Stimulated activated naive CD4-positive, alpha-beta T cell treated with Interleukin-2 at 50 U/mL for 16 hours (primary cell): ENCODE results near the gene FOXP1.

Experiments
- DNase-seq: peaks from one replicate; lab custom pipeline; 2025; lab: John Stamatoyannopoulos, UW

FOXP1 gene

DNA sequence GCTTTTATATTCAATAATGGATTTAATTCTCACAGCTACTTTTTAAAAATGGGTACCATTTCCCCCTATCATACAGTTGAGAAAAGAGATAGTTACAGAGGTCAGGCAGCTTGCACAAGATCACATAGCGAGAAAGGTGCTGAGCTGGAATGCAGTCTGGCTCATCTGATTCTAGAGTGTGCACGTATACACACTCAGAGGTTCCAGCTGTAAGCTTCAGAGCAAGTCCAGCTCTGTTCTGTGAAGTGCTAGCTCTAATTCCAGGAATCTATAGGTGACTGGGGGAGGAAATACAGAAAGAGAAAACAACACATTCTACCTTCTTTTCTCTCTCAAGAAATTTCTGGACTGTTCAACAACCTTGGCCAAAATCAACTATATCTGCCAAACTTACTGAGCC, 318.7 kb downstream of the FOXP1 start:
- DNase-seq = no peak

DNA sequence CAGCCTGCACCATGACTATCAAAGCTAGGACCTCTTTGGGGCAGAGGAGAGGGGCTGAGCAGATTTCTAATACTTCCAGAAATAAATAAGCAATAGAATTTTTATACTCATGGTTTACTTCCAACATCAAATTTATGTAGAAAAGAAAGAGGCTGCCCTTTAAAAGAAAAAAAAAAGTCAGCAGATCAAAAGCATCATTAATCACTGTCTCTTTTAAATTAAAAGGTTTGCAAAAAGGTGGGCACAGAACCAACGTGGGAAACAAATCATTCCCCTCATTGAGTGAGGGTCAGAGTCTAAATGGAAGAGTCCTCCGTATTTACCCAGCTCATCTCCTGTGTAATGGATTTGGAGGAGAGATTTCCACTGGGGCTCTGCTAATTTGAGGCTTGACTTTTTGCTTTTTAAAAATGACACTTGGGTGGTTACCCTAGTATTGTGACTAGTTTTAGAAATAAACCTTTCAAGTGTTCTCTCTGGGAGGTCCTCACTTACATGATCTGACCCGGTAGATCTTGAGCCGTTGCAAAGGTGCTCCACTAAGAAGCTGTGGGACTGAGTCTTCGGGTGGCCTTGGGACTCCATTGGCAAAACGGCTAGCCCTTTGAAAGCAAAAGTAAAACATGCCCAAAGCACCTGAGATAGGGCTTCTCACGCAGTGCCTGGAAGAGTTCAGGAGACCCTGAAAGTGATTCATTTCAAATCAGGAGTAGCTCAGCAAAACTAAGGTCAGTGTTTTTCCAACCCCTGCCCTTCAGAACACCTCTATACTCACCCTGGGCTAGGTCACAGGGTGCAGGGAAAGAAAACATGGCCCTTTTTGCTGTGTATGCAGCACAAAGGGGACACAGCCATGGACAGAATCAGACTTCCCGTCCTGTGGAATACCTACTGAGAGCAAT, 320.9 kb downstream of the FOXP1 start:
- DNase-seq = no peak

DNA sequence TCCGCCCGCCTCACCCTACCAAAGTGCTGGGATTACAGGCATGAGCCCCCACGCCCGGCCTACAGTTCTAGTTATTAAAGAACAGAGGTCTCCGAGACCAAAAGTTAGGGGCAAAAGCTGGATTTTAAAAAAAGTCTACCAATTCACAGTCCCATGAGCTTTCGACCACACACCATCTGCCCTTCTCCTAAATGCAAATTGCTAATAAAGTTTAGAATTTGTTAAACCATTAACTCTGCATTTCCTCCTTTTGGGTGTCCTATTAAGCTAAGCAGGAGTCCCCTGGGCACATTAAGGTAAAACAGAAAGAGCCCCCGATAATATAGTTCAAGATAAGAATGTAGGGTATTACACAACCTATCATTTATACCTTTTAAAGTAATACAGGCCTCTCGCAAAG, 322.7 kb downstream of the FOXP1 start:
- DNase-seq = no peak

DNA sequence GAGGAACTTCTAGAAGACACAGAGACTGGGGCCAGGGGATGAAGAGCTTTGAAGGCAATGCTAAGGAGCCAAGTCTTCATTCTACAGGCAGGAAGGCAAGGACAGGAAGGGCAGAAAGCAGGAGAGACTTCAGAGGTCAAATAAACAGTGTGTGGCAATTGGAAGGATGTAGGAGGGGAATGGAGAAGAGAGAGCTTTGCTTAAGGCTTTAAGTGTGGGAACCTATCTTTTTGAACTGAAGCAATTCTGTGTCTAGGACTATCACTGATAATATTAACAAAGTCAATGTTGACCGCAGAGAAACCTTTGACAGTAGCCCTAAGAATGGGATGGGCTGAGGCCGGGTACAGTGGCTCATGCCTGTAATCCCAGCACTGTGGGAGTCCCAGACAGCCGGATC, 325.0 kb downstream of the FOXP1 start:
- DNase-seq = no peak

DNA sequence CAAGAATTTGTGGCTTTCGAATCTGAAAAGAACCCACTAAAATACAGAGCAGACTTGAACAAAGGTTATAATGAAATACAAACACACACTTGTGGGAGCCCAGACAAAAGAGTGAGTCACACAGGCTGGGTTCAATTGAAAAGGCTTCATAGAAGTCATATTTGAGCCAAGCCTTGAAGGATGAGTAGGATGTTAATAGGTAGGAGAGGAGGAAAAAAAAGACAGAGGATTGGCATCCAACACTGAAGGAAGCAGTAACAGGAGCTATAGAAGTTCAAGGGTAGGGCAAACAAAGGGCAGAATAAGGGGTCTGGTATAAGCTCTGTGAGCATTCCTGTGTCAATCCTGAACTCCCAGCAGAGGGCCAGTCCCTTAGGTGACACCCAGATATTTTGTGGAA, 325.4 kb downstream of the FOXP1 start:
- no peak for DNase-seq

DNA sequence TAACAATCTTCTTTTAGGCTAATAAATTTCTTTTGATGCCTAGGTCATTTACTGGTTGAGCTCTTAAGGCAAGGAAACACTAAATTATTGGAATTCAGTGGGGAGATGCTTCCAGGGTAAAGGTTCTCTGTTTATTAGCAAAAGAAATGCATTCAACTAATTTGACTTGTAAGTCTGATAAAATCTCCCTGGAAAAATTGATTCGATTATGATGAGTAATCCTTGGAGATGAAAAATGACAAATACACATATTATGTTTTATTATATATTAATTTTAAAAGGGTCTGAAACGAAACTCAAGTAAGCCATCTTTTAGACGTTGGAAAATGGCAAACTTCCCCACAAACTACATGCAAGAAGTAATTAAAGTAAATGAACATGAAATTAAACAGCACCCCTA, 328.0 kb downstream of the FOXP1 start:
- DNase-seq = no peak

DNA sequence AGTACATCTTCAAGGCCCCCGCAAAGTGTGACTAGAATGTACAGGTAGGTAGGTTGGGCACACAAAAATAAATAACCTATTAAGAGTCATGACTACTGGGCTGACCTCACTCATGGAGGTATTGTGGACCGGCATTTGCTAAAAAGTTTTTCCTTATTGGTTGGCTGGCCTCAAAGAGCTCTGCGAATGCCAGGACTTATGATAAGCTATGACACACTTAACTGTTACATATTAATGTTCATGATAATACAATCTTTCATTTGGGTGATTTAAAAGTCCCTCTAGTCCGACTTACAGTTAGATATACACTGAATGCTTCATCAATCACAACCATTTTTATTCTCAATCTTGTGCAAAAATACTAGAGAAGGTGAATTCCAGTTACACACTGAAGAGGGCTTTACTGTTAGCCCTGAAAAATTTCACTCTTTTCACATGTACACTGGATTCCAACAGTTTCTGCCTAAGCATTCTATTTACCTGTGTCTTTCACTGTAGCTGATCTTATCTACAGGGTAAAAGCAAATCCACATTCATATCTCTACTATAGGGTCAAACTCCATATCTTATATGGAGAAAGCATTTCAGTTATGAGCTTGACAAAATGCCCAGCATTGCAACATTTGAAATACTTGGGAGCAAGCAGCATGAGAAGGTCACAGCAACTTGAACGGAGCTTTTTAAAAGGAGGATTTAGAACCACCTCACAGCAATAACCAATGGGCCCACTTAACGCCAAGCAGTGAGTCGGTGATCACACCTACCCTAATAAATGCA, 329.1 kb downstream of the FOXP1 start:
- no peak for DNase-seq

DNA sequence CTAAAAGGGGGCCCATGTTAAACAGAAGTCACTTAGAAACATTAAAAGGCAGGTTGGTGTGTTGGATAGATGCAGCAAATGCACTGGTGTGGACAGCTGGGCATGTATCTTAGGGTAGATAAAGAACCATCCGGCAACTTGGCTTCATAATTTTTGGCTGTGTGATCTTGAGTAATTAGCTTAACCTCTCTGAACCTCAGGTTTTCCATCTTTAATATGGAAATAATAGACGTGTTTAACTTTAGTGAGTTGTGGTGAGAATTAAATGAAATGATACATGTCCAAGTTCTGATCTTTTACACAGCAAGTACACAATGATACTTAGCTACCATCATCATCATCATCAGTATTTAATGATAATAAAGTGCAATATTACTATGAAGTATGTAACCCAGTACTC, 330.4 kb downstream of the FOXP1 start:
- DNase-seq = no peak

DNA sequence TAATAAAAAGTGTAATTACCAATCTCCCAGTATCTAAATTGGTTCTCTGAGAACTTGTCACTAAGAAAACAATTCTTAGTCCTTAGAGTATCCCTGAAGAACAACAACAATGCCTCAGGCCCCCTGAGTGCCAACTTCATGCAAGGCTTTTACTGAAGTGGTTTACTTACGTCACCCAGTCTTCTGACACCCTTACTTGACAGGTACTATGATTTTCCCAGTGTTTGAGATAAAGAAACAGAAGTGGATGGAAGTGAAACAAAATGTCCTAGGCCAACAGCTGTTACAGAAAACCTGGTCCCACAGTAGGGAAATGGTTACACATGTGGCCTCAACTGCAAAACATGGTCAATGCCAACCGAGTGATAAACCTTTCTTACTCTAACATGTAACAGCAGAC, 331.1 kb downstream of the FOXP1 start:
- no peak for DNase-seq

DNA sequence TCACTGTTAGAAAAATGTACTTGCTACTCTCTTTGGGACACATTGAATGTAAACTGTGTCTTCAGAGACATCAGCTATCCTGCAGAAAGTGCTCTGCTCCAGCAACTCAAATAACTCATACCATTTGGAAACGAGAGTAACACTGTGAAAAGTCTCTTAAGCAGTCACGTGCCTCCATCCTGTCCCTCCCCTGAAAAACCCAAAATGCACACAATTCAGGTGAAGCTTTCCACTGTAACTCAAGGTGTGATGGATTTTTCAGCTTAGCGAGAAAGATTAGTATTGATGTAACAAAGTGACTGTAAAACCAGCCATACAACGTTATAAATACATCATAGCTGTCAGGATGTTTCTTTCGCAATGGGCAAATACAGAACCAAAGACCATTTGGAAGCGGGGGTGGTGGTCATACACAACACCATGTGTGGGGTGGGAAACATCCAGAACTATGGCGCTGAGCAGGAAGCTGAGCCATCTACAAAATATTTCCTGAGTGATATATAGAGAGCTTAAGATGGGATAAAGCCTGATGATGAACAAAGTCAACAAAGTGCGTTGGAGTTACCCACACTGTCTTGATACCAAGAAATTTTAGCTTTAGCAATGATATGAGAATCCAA, 332.3 kb downstream of the FOXP1 start:
- no peak for DNase-seq

DNA sequence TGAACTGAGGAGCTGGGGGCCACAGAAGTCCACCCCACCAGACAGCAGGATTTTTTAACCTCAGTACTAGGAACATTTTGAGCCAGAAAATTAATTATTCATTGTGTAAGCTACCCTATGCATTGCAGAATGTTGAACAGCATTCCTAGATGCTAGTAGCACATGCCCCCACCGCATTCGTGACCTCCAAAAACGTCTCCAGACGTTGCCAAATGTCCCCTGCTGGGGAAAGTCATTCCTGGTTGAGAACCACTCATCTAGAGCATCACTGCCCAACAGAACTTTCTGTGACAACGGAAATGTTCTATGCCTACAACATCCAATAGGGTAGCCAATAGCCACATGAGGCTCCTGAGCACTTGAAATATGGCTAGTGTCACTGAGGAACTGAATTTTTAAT, 333.5 kb downstream of the FOXP1 start:
- DNase-seq = no peak

DNA sequence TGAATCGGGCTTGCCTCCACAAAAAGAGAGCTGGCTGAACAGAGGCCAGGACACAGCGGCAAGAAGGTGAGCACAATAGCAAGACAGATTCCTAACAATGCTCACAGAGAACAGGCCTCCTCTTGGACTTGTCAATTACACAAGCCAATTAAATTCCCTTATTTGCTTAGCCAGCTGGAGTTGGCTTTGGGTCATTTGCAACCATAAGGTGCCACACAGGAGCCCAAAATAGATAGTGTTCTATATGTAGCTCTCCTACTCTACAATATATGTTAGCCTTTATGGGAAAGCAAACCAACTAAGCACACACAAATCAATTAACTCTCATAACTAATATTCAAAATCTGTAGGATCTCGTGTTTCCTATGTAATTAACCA, 335.6 kb downstream of the FOXP1 start:
- DNase-seq = no peak

DNA sequence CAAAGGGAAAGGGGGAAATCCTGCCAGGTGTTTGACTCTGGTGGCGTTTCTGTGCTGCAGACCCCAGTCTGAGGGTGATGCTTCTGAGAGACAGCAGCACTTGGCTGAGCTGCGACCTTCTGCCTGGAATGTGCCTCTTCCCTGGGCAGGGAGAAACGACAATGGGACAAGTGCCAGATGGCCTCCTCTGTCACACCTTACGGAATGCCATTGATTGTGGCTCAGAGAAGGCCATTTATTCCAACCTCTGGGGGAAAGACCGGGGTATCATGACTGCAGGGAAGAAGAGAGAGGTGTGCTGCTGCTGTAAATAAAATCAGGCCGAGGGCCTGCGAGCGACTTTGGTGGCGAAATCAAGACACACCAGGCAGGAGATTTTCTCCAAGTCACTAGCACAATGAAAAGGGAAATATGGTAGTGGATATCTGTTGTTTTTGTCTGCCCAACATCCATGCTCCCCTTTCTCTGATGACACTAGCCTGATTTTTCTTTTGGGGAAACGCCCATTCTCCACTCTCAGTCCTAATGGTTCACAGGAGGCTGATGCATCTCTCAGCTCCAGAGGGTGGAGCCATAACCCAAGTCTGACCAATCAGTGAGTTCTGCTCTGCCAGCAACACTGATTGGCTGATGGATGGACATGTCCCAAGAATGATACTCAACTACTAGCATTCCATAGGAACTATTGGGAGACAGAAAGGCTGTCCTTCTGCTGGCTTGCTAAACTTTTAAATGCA, 336.1 kb downstream of the FOXP1 start:
- no peak for DNase-seq

DNA sequence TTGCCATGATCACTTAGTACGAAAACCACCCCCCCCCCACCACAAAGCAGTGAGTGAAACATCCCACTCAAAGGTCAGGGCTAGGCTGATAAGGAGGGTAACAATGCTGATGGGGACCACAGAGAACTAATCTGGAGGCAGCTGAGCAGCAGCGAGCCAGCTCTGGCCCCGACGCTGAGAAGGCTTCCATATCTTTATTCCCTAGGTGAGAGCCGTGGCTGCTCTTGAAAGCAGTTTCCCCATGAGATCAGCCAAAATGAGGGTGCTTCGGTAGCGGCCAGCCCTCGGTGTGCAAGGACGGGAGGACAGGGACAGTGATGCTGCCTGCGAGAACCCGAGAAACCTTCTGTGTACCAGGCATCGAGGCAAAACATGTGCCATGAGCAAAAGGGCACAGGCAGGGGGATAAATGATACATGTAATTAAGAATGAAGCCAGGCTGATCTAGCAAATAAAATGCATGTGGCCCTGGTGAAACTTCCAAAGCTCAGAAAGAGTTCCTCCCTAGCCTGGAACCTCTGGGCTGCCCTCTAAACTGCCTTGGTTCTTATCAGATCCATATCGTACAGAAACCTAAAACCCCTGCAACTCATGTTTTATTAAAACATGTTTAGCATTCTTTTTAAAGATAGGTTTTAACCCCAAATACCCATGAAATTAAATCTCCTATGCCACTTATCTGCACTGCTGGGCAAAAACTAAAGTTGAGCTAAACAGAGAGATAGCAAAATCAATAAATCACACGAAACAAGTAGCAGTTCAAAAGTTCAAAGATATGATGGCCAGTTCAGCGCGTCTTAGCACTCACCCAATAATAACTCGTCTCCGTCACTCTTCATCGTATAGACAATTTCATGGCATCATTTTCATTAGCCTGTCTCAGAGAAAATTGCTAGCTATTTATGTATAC, 337.3 kb downstream of the FOXP1 start:
- no peak for DNase-seq

DNA sequence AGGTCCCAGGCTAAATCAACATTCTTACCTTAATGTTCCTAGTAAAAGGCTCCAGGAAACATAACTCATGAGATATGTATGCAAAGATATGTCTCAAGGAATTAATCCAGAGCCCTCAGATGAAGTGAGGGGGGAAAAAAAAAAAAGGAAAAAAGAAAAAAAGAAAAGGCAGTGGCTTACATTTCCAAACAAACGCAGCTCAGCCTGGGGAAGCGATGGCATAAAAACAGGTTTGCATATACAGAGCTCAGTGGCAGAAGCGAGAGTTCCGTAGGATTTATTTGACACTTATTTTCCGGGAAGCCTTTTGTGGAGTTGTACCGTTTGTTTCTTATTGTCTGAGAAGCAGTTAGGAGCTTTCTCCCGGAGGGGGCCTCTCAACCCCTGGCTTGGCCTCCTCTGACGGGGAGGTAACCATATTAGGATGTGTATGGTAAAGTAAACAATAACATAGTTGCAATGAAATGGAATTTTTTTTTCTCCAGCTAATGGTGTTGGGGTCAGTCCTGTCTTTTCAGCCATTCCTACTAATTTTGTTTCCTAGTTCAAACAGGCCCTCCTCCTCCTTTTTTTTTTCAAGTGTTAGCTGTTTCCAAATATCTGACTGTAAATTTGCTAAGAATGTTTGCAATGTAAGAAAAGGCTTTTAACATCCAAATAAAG, 338.6 kb downstream of the FOXP1 start:
- DNase-seq = no peak

DNA sequence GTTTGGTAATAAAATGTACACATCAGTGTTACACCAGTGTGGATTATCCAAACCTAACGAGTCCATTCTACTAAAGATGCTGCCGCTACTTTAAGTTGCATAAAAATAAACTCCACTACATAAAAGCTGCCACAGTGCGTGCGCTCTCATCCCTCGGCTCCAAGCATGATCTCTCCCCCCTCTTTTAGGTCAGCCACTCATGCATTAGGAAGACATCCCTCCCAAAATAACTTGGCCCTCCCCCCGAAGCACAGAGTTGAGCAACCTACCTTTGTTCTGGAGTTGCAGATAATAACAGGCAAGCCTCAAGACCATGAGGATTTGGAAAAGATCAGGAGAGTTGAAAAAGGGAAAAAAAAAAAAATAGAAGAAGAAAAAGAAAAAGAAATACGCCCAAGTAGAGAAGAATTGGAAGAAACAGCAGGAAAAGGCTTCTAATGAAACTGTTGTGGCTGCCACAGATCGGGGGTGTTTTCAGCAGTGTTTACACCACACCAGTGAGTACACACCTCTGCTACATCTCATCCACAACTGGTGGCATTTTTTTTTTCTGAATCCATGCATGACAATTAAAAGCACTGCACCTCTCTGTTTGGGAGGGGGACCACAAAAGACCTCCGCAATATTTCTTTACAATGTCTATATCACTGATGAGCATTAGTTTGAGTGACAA, 339.2 kb downstream of the FOXP1 start:
- no peak for DNase-seq

DNA sequence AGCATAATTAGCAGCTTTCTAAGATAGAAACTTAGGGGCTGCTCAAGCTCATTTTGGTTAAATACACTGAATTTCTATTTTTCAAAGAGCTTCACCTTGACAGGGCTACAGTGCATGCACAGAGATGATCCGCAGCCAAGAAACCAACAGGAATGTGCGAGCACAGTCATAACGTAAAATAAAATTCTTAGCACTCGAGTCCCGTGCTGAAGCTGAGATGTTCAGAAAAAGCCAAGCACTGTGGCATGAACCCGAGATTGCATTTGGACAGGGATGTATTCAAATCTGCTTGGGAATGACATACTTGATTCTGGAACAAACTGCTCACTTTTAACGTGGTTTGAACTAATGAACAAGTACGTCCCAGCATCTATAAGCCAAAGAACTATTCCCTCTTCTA, 340.3 kb downstream of the FOXP1 start:
- no peak for DNase-seq

DNA sequence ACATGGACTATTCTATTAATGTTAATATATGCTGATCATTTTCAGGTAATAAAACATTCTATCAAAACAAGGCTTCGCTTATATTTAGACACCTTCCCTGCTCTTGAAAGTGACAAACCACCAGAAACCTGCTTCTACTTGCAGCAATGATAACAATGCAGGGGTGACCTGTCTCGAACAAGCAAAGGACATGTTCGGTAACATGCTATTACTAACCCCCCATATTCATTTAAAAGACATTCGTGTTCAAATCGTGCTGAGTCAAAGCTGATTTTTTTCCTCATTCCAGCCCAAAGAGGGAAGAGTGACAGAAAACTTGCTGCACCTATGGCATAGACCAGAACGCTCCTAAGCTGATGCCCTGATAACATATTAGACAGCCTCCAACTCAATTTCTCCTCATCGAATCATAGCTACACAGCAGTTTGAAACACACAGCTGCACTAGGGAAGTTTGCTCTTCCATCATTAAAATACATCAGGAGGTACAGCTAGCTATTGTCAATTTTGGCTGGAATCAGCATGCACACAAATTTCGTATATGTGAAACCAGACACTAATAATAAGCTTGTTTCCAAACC, 341.5 kb downstream of the FOXP1 start:
- DNase-seq = no peak

DNA sequence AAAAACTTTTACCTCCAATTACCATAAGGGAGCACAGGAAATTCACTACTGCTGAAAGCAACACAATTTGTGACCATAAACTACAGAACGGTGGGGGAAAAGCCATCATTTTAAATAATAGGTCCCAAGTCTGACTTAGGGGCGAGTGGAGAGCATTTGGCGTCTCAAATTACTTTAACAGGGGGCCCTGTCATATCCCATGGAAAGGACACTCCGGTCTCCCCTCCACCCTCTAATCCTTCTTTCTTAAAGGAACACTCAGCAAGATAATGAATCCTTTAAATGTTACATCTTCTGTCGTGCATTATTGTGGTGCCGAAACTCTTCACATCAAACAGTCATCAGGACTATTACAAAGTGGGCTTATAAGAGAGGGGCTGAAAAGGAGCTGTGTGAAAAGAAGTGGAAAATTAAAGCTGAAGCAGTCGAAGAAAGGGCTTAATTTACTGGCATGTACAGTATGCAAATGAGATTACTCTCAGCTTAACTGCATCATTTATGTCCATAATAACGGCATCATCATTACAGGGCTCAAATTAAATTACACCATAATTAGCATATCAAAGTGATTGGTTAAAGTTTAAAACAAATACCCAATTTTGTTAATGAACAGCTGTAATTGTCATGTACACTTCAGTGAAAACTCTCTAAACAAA, 342.2 kb downstream of the FOXP1 start:
- no peak for DNase-seq
